Endometrium (tissue), 2 donors: Measurements from ENCODE around the gene TBC1D14.
"Not testable (repeated sequence)": the region's sequence is repeated elsewhere in the genome, so short reads cannot be mapped to it uniquely, and the experiment has no call there.

Experiments
- FAIRE-seq: peaks from 2 replicates; lab custom pipeline; 2012; peaks lifted over from hg19 to GRCh38; lab: Jason Lieb, UNC
- donor health status: control.
- donor health status: control.

The TBC1D14 gene

GRCh38 chr4:6890971-6891370, 18.7 kb upstream of the TBC1D14 start:
- not testable (repeated sequence) for FAIRE-seq

GRCh38 chr4:6891436-6892170, 18.0 kb upstream of the TBC1D14 start:
- no peak for FAIRE-seq

GRCh38 chr4:6892190-6892908, 17.3 kb upstream of the TBC1D14 start:
- no peak for FAIRE-seq

- no peak for FAIRE-seq
These were observed 16.8 kb upstream of the TBC1D14 start for GRCh38 chr4:6892909-6893202.

GRCh38 chr4:6893449-6894085, 16.1 kb upstream of the TBC1D14 start:
- FAIRE-seq = no peak

GRCh38 chr4:6894086-6894478, 15.5 kb upstream of the TBC1D14 start:
- FAIRE-seq = no peak

GRCh38 chr4:6894528-6895498, 14.8 kb upstream of the TBC1D14 start:
- no peak for FAIRE-seq

GRCh38 chr4:6896035-6896434, 13.6 kb upstream of the TBC1D14 start:
- FAIRE-seq = no peak

GRCh38 chr4:6898763-6899162, 10.9 kb upstream of the TBC1D14 start:
- no peak for FAIRE-seq

GRCh38 chr4:6900181-6900812, 9.3 kb upstream of the TBC1D14 start:
- no peak for FAIRE-seq

- FAIRE-seq = no peak
These were observed 8.7 kb upstream of the TBC1D14 start for GRCh38 chr4:6900956-6901355.

- no peak for FAIRE-seq
These were observed 7.8 kb upstream of the TBC1D14 start for GRCh38 chr4:6901669-6902317.

GRCh38 chr4:6902318-6903042, 7.1 kb upstream of the TBC1D14 start:
- no peak for FAIRE-seq

- FAIRE-seq = no peak
These were observed 3.8 kb upstream of the TBC1D14 start for GRCh38 chr4:6905516-6906445.

GRCh38 chr4:6906486-6906885, 3.1 kb upstream of the TBC1D14 start:
- not testable (repeated sequence) for FAIRE-seq

- no peak for FAIRE-seq
These were observed 1.9 kb upstream of the TBC1D14 start for GRCh38 chr4:6907658-6908191.

- no peak for FAIRE-seq
These were observed 1.1 kb upstream of the TBC1D14 start for GRCh38 chr4:6908432-6909112.

- no peak for FAIRE-seq
These were observed 329 bp downstream of the TBC1D14 start for GRCh38 chr4:6909970-6910339.
